Forelimb muscle (tissue), 1 donor: ENCODE measurements around the gene TGFB1I1. TPM values are rescaled to one million over a fixed set of nuclear protein-coding genes. Genes with fewer than 3 reads are reported as not detected.

Source experiments
- DNase-seq: peaks from one replicate; pipeline ENCODE4 v3.0.0-alpha.2; 2013; ENCODE audit warnings: low read depth
- polyA plus RNA-seq: library from polyadenylated mRNA; unstranded; fragments of 120-200 nt; gene quantifications from one replicate; pipeline ENCODE4 v1.2.1, GENCODE V29; 2013; ENCODE audit not compliant: insufficient read length

Gene TGFB1I1
- polyA plus RNA-seq, 1 donor = 105 TPM

- DNase-seq = no peak
These were observed 19.3 kb upstream of the TGFB1I1 start for GRCh38 chr16:31452631-31453106.

GRCh38 chr16:31453255-31454204 is 18.4 kb upstream of the TGFB1I1 start:
- DNase-seq = no peak

- no peak for DNase-seq
These were observed 16.2 kb upstream of the TGFB1I1 start for GRCh38 chr16:31455601-31456314.

GRCh38 chr16:31456988-31457360 is 15.0 kb upstream of the TGFB1I1 start:
- DNase-seq = no peak

- DNase-seq = no peak
These were observed 13.7 kb upstream of the TGFB1I1 start for GRCh38 chr16:31458073-31458843.

GRCh38 chr16:31458844-31459686 is 12.9 kb upstream of the TGFB1I1 start, which contains the start of gene ARMC5:
Gene ARMC5, plus strand, starts transcription at chr16:31459501. Its CDS starts 24 bp downstream, at chr16:31459525.
- DNase-seq = peak; percentile 98

GRCh38 chr16:31459687-31460581 is 12.0 kb upstream of the TGFB1I1 start:
- DNase-seq = peak; percentile 98

- DNase-seq = no peak
These were observed 11.4 kb upstream of the TGFB1I1 start for GRCh38 chr16:31460582-31461002.

GRCh38 chr16:31461201-31461920 is 10.6 kb upstream of the TGFB1I1 start:
- DNase-seq = no peak

GRCh38 chr16:31461921-31462804 is 9.8 kb upstream of the TGFB1I1 start:
- DNase-seq = no peak

GRCh38 chr16:31464348-31464769 is 7.6 kb upstream of the TGFB1I1 start:
- no peak for DNase-seq

- no peak for DNase-seq
These were observed 7.1 kb upstream of the TGFB1I1 start for GRCh38 chr16:31464781-31465260.

GRCh38 chr16:31465788-31466370 is 6.1 kb upstream of the TGFB1I1 start:
- DNase-seq = no peak

GRCh38 chr16:31466381-31466841 is 5.5 kb upstream of the TGFB1I1 start:
- no peak for DNase-seq

GRCh38 chr16:31467151-31467773 is 4.7 kb upstream of the TGFB1I1 start:
- no peak for DNase-seq

- no peak for DNase-seq
These were observed 4.1 kb upstream of the TGFB1I1 start for GRCh38 chr16:31467858-31468257.

GRCh38 chr16:31470615-31471014 is 1.3 kb upstream of the TGFB1I1 start:
- no peak for DNase-seq
